ENCODE data around the gene EIF2S1. TPM values are rescaled to one million over a fixed set of nuclear protein-coding genes. Genes with fewer than 3 reads are reported as not detected.

Gene EIF2S1
- total RNA-seq, 2 donors from 2014 or later: 17.5 to 45.9 TPM

- no peaks in the 10 kb centered on the region for H3K9me3 ChIP-seq
- H3K4me1 ChIP-seq: peaks cover 21% of the 10 kb centered on the region
- H3K27me3 ChIP-seq: no peaks in the 10 kb centered on the region
- peak; percentile 77 for ATAC-seq
- intact Hi-C loops (cut with DNase I): loop anchor here (10.0 kb wide), 1 partner anchor 146 kb away; no protein-coding TSS in a partner anchor
- peak in 3 of 7 experiments; percentile 1 to 31 (median 12) for TF ChIP-seq CTCF (IDR thresholded peaks at IDR 0.05)
- TF ChIP-seq POLR2A (IDR thresholded peaks at IDR 0.05): no peak
- 24 to 31% methylated on average over 6 to 7 of the region's 7 CpGs for WGBS, 2 donors
- peak overlapping the region; percentile 61 to 78 (median 64) for H3K27ac ChIP-seq
- H3K4me3 ChIP-seq: no peak overlapping the region
- no peaks in the 10 kb centered on the region for H3K36me3 ChIP-seq (replicated peaks in 1 of 2; ENCODE audit: insufficient read depth in 1 of 2, low read depth in 2 of 2)
- peak; percentile 48 to 72 (median 63) for DNase-seq
Observed at GRCh38 chr14:67428501-67429031, 68.4 kb downstream of the EIF2S1 start.

- peak overlapping the region in 2 of 4 donors; percentile 63 to 66 for H3K27ac ChIP-seq
- no peaks in the 10 kb centered on the region for H3K9me3 ChIP-seq
- 81 to 90% methylated on average over 9 of the region's 9 CpGs for WGBS, 2 donors
- no peak for ATAC-seq
- no peaks in the 10 kb centered on the region for H3K36me3 ChIP-seq (replicated peaks in 1 of 2; ENCODE audit: insufficient read depth in 1 of 2, low read depth in 2 of 2)
- DNase-seq: no peak
- peaks cover 21% of the 10 kb centered on the region for H3K4me1 ChIP-seq
- intact Hi-C loops (cut with DNase I): loop anchor here (10.0 kb wide), 1 partner anchor 145 kb away; no protein-coding TSS in a partner anchor
- H3K27me3 ChIP-seq: no peaks in the 10 kb centered on the region
- TF ChIP-seq CTCF (IDR thresholded peaks at IDR 0.05): no peak
- TF ChIP-seq POLR2A (IDR thresholded peaks at IDR 0.05): no peak
- no peak overlapping the region for H3K4me3 ChIP-seq
Observed at GRCh38 chr14:67429510-67430205, 69.5 kb downstream of the EIF2S1 start.

- ATAC-seq: no peak
- intact Hi-C loops (cut with DNase I): no loop called here
Observed at GRCh38 chr14:67432050-67432564, 72.0 kb downstream of the EIF2S1 start.

DNA sequence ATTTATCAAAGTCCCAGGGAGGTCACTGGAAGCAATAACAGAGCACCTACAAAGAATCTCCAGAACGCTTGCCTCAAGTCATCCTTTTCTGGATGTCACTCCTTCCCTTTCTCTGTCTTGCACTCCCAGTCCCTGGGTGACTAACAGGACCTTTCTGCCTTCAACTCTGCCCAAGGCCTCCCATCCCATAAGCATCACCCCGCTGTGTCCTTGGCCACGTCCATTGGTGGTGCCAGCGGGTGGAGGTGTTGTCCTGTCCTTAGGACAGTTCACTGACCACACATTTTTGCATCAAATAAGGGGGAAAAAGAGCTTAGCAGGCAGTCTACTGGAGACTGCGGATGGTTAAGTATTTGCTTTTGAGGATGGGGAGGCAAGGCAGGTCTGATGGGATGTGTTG is 75.5 kb downstream of the EIF2S1 start:
- intact Hi-C loops (cut with DNase I): no loop called here
- Histone ChIP-seq H3K4me1 (peaks cover 27% of the 10 kb centered on the region), H3K27me3 (no peaks in the 10 kb centered on the region), H3K4me3 (no peak overlapping the region), H3K27ac (no peak overlapping the region), H3K36me3 (replicated peaks in 1 of 2; ENCODE audit: insufficient read depth in 1 of 2, low read depth in 2 of 2) (no peaks in the 10 kb centered on the region), H3K9me3 (no peaks in the 10 kb centered on the region)
- ATAC-seq: no peak
- TF ChIP-seq POLR2A (IDR thresholded peaks at IDR 0.05) (no peak), CTCF (IDR thresholded peaks at IDR 0.05) (no peak)
- 91% methylated on average over 5 of the region's 5 CpGs for WGBS, 2 donors
- DNase-seq: no peak

More at GRCh38 chr14:67432050-67432564, 72.0 kb downstream of the EIF2S1 start:
- Histone ChIP-seq H3K27me3 (no peaks in the 10 kb centered on the region), H3K4me1 (peaks cover 31% of the 10 kb centered on the region), H3K9me3 (no peaks in the 10 kb centered on the region), H3K36me3 (replicated peaks in 1 of 2; ENCODE audit: insufficient read depth in 1 of 2, low read depth in 2 of 2) (no peaks in the 10 kb centered on the region), H3K27ac (no peak overlapping the region), H3K4me3 (no peak overlapping the region)
- WGBS, 2 donors: 74 to 80% methylated on average over 7 of the region's 7 CpGs
- TF ChIP-seq POLR2A (IDR thresholded peaks at IDR 0.05): no peak
- TF ChIP-seq CTCF (IDR thresholded peaks at IDR 0.05): no peak
- no peak for DNase-seq

Small RNA genes lying within 50 kb of the gene (small RNA-seq; reads per million reads assigned to genes)
- gene RF00019: not detected

Other genes with a start within 250 kb of the EIF2S1 start
- gene GARIN2, start 170.9 kb upstream of the EIF2S1 start, total RNA-seq: not detected
- gene PALS1, start 118.9 kb upstream of the EIF2S1 start, total RNA-seq: 10 to 100 TPM in 1 of 2 donors, 1 to 10 TPM in 1; 6.9 to 11.4 TPM
- gene ATP6V1D, start 524 bp upstream of the EIF2S1 start, total RNA-seq: 10 to 100 TPM; 39.7 to 40.9 TPM
- 1 to 10 TPM; 7.5 to 9.2 TPM for gene PLEK2, start 51.8 kb downstream of the EIF2S1 start, total RNA-seq
- gene TMEM229B, start 128.4 kb downstream of the EIF2S1 start, total RNA-seq: 1 to 10 TPM; 2.0 to 4.4 TPM
- gene PLEKHH1, start 173.0 kb downstream of the EIF2S1 start, total RNA-seq: 10 to 100 TPM; 32.7 to 54.7 TPM
- 10 to 100 TPM; 14.2 to 30.1 TPM for gene PIGH, start 239.9 kb downstream of the EIF2S1 start, total RNA-seq

Measured in body of pancreas (tissue), 4 donors.